Stimulated activated CD4-positive, alpha-beta T cell treated with anti-CD3 and anti-CD28 coated beads, Interleukin-12 subunit alpha, Interleukin-12 subunit beta, amount 100 ng/mL, for 48 hours (primary cell): Measurements from ENCODE around the gene TMEM88.
"Not testable (repeated sequence)": the region's sequence is repeated elsewhere in the genome, so short reads cannot be mapped to it uniquely, and the experiment has no call there.

Experiments used
- DNase-seq, 3 donors: peaks; one replicate each; pipeline ENCODE4 v3.0.0-alpha.2; 2020; ENCODE audit warnings: low read depth in 2 of 3, low spot score in 1 of 3

Gene TMEM88

GRCh38 chr17:7854851-7855659 is at the start of gene TMEM88:
TSS of gene TMEM88 (plus strand) at chr17:7855066. CDS start at chr17:7855075, 9 bp downstream.
- no peak for DNase-seq

GRCh38 chr17:7806587-7806986 is 48.3 kb upstream of the TMEM88 start:
- DNase-seq, result no peak

- no peak for DNase-seq
Measured at GRCh38 chr17:7807206-7807605, 47.7 kb upstream of the TMEM88 start.

GRCh38 chr17:7809086-7809790 is 45.6 kb upstream of the TMEM88 start:
- DNase-seq, result no peak

DNA sequence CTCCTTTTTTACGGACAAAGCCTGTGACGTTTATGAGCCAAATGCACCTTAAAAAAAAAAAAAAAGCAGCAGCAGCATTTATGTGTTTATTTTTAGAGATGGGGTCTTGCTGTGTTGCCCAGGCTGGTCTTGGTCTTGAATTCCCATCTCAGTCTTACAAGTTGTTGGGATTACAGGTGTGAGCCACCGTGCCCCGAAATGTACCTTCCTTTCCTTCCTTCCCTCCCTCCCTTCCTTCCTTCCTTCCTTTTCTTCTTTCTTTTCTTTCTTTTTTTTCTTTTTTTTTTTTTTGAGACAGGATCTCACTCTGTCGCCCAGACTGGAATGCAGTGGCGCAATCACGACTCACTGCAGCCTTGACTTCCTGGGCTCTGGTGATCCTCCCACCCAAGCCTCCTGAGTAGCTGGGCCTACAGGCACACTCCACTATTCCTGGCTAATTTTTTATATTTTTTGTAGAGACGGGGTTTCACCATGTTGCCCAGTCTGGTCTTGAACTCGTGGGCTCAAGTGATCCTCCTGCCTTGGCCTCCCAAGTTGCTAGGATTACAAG is 45.0 kb upstream of the TMEM88 start:
- DNase-seq, result not testable (repeated sequence)

DNA sequence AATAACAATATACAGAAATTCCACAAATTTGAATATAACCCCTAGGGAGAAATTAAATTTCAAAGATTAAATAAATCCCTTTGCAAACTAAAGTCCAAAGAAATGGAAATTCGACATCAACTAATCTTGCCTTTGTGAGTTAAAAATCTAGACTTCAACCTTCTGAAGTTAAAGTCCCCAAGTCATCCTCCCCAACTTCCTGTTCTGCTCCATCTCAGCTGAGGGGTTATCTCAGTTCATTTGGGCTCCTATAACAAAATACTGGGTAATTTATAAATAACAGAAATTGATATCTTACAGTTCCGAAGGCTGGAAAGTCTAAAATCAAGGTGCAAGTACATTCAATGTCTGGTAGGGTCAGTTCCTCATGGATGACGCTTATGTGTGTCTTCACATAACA is 43.6 kb upstream of the TMEM88 start:
- no peak for DNase-seq

DNA sequence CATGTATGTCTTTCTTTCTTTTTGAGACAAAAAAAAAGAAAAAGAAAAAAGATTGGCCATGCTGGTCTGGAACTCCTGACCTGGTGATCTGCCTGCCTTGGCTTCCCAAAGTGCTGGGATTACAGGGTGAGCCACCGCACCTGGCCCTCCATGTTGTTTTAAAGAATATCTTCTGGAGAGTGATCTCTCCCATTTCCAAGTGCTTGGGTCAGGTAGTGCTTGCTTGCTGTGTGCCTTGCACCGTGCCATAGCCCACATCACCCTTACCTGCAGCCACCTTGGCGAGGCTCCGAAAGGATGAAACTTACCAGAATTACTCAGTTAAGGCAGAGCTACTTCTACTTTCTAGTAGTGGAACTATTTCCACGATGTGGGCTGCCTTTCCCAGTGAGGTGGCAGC is 39.9 kb upstream of the TMEM88 start:
- DNase-seq, result no peak

- DNase-seq, result no peak
Measured at GRCh38 chr17:7816926-7817642, 37.8 kb upstream of the TMEM88 start.

DNA sequence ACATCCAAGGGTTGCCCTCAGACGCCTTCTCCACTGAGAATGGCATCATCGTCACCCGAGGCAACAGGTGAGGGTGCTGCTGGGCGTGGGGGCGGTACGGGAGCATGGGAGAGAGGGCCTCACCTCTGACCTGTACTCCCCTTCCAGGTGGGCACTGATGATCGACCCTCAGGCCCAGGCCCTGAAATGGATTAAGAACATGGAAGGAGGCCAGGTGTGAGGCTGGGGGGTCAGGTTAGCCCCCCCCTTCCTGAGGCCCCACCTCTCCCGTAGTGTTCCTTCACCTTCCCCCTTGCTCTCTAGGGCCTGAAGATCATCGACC is 37.3 kb upstream of the TMEM88 start:
- no peak for DNase-seq

GRCh38 chr17:7818026-7818425 is 36.8 kb upstream of the TMEM88 start:
- DNase-seq, result no peak

- DNase-seq, result no peak
Measured at GRCh38 chr17:7818746-7819645, 35.9 kb upstream of the TMEM88 start.

DNA sequence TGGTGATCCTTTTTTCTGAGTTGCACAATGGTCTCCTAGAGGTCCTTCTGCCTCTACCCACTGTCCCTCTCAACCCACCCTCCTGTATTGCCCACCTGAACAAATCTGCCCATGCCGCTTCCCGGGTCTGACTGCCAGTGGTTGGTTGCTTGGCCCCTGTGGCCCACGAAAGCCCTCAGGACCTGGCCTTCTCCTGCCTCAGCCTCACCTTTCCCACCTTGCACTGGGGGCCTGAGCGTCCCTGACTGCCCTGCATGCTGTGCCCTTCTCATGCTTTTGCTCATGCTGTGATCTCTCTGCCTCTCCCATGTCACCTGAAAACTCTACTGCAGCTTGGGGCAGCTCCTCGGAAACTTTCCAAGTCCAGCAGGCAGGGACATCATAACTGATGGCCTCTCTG is 34.6 kb upstream of the TMEM88 start:
- no peak for DNase-seq

DNA sequence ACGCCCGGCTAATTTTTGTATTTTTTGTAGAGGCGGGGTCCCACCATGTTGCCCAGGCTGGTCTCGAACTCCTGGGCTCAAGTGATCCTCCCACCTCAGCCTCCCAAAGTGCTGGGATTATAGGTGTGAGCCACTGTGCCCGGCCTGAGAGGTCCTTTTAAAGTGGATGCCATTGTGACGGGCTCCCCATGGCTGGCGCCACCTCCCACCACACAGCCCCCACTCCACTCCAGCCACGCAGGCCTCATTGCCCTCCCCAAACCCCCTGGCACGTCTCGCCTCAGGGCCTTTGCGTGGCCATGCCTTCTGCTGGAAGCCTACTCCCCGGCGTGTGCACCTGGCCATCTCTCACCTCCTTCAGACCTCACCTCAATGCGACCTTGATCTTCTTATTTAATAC is 32.7 kb upstream of the TMEM88 start:
- DNase-seq, result no peak

GRCh38 chr17:7823581-7824001 is 31.3 kb upstream of the TMEM88 start:
- DNase-seq, result no peak

DNA sequence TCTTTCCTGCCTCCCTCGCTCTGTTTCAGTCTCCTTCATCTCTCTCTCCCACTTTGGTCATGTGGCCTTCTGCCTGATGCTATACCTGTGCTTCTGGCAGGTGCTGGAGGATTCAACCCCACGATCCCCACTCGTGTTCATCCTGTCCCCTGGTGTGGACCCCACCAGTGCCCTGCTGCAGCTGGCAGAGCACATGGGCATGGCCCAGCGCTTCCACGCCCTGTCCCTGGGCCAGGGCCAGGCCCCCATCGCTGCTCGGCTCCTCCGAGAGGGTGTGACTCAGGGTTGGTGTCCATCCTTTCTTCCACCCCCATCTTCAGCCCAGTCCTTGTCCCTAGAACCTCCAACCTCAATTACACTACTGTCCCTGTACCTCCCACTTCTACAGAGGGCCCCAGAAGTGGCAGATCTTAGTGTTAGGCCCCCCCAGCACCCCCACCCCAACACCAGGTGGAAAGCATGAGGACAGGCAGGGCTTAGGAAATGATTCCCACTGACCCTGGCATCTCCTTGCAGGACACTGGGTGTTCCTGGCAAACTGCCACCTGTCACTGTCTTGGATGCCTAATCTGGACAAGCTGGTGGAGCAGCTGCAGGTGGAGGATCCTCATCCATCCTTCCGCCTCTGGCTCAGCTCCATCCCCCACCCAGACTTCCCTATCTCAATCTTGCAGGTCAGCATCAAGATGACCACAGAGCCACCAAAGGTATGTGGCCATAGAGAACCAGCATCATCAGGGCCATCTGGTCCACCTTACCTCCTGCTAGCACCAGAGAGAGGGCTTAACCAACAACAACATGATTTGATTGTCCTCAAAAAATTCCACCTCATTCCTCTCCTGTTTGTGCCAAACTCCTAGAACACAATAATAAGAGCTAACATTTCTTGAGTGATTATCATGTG is 30.6 kb upstream of the TMEM88 start:
- no peak for DNase-seq

- no peak for DNase-seq
Measured at GRCh38 chr17:7825206-7825990, 29.5 kb upstream of the TMEM88 start.

DNA sequence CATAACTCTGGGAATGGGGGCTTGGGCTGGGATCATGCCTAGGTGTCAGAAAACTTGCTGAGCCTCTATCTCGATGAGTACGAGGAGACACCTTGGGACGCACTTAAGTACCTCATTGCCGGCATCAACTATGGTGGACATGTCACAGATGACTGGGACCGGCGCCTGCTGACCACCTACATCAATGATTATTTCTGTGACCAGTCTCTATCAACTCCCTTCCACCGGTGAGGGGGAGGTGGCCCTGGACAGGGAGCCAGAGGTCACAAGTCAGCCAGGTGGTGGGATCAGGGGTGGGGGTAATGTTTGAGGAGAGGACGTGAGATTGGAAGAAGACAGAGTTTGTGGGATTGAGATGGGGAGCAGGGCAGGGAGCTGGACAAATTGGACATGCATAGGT is 24.2 kb upstream of the TMEM88 start:
- no peak for DNase-seq

DNA sequence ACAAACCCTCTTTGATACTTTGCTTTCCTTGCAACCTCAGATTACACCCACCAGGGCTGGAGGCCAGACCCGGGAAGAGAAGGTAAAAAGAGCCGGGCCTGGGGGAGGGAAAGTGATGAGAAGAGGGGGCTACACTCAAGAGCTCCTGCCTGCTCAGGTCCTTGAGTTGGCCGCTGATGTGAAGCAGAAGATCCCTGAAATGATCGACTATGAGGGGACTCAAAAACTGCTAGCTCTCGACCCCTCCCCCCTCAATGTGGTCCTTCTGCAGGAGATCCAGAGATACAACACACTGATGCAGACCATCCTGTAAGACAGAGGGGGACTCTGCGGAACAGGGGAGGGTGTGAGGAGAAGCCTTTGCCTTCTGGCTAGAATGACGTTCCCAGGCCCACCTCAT is 23.6 kb upstream of the TMEM88 start:
- DNase-seq, result no peak

- no peak for DNase-seq
Measured at GRCh38 chr17:7832431-7832830, 22.4 kb upstream of the TMEM88 start.
